Measurements from ENCODE around the gene GLRX3.

Gene GLRX3

DNA sequence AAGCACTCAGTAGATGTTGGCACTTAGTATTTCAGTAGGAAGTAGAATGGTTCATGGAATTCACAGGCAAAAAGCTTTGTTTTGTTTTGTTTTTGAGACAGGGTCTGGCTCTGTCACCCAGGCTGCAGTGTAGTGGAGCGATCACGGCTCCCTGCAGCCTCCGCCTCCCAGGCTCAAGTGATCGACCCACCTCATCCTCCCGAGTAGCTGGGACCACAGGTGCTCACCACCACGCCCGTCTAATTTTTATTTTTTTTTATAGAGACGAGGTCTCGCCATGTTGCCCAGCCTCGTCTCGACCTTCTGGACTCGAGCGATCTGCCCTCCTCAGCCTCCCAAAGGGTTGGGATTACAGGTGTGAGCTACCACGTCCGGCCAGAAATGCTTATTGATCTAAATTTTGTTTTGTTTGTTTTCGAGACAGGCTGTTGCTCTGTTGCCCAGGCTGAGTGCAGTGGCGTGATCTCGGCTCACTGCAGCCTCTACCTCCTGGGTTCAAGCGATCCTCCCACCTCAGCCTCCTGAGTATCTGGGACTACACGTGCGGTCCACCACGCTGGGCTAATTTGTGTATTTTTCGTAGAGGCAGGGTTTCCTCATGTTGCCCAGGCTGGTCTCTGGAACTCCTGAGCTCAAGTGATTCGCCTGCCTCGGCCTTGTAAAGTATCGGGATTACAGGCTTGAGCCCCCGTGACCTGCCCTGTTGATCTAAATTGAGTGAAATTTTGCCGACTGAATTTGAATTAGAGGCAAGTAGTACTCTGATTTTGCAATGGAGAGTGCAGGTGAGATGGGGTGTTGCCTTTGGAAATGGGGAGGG, 1.7 kb downstream of the GLRX3 start:
- no peak for DNase-seq (ENCODE audit: low spot score)

DNA sequence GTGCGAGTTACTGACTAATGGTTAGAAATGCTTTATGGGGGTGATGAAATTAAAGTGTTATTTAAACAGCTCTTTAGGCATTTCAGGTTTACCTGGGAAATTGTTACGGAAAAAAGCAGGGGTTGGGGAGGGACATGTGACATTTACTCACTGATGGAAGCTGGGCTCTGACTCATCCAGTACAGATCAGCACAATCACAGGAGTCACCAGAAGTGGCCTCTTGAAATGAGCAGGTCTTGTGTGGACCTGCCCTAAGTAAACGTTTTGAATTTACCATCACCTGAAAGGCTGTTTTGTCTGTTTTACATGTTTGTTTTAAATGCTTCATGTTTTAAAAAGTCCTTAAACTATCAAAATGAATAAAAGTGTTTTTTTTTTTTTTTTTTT, 2.3 kb downstream of the GLRX3 start:
- peak; percentile 50 for DNase-seq (ENCODE audit: low spot score)

DNA sequence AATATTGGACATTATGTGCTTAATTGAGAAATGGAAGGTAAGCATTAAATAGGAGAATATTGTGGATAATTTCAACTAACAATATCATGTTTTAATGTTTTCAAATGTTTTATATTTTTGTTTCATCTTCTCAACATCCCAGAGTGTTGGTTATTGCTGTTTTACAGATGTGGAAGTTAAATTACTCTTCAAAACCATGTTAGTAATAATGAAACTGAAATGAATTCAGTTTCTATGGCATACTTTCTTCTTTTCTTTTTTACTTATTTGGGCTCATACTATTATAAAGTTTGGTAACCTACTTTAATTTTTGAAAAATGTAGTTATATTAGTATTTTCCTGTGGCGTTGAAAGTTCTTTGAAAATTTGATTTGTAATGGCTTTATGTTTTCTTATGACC, 4.2 kb downstream of the GLRX3 start:
- no peak for DNase-seq (ENCODE audit: low spot score)

DNA sequence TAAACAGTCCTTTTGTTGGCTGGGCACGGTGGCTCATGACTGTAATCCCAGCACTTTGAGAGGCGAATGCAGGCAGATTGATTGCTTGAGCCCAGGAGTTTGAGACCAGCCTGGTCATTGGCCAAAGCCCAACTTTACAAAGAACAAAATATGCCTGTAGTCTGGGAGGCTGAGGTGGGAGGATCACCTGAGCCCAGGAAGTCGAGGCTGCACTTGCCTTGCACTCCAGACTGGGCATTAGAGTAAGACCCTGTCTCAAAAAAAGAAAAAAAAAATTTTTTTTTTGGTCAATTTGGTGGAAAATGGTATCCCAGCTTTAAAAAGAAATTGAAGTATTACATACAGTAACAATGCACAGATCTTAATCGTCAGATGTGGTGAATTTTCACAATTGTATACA, 4.8 kb downstream of the GLRX3 start:
- DNase-seq (ENCODE audit: low spot score), result no peak

DNA sequence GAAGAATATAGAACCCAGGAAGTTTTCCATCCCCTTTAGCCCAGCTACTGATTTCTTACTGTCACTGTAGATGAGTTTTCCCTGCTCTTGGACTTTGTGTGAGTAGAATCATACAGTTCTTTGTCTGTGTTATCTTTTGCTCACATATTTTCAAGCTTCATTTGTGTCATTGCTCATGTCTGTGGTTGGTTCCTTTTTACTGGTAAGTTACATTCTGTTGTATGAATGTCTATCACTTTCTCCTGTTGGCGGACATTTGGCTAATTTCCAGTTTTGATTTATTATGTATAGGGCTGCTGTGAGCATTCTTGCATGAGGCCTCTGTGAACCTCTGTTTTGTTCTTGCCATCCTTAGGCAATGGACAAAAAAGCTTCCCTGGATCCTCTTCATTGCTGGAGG, 5.3 kb downstream of the GLRX3 start:
- no peak for DNase-seq (ENCODE audit: low spot score)

DNA sequence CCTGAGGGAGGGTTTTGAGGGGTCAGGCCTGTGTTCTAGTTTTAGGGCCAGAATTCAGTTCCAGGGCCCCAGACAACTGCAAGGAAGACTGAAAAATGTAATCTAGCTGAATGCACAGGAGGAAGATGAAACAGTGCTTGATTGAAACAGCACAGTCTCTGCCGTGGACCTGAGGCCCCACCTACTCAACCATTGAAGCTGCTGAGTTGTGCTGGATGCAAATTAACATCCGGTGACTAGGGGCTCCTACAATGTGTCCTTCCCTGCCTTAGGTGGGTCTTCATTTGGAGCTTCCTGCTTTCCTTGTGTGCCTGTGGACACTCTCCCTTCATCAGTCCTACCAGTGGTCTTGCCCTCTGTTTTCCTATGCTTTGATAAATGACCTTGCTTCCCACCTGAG, 5.7 kb downstream of the GLRX3 start:
- DNase-seq (ENCODE audit: low spot score), result no peak

- DNase-seq (ENCODE audit: low spot score), result no peak
Measured at GRCh38 chr10:130146042-130146441, 9.9 kb downstream of the GLRX3 start.

DNA sequence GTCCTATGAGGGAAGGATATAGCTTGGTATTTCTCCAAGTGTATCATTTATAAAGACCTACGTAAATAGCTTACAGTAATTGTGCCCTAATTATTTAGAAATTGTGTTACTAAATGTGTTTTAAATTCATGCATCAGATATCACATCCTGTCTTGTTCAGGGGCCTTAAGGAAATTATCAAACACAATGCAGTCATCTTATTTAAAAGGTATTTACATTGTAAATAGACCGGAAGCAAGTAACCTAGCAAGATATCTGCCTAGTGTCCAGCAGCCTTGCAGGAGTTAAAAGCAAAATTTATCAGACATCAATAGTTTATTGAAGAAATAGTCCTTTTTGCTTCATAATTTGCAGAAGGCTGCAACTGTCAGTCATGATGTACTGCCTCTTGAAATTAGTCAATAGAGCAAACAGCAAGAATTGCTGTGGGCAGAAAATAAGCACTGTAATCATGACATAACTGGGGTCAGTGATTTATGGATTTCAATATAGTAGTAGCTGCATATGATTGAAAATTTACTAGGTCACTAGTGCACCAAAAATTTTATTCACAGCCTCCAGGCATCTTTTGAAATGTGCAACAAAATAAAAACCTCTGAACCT, 23.1 kb downstream of the GLRX3 start:
- no peak for DNase-seq (ENCODE audit: low spot score)

- no peak for DNase-seq (ENCODE audit: low spot score)
Measured at GRCh38 chr10:130160775-130161174, 24.6 kb downstream of the GLRX3 start.

DNA sequence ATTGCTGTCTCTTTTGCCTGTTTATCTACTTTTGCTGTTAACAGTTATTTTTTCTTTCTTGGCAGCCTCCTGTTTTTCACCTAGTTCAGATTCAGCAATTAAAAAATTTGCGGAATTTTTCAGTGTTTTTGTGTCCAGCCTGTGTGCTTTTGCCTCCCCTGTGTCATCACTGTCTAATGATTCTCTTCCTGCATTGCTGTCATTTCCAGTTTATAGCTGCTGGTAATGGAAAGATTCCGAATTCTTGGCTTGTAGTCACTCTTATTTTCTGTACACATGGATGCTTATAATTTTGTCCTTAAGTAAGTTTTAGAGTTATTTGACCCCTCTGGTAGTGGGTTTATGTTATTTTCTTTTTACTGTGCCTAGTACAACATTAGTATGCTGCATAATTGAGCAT, 25.1 kb downstream of the GLRX3 start:
- no peak for DNase-seq (ENCODE audit: low spot score)

- DNase-seq (ENCODE audit: low spot score), result no peak
Measured at GRCh38 chr10:130167193-130167592, 31.0 kb downstream of the GLRX3 start.

DNA sequence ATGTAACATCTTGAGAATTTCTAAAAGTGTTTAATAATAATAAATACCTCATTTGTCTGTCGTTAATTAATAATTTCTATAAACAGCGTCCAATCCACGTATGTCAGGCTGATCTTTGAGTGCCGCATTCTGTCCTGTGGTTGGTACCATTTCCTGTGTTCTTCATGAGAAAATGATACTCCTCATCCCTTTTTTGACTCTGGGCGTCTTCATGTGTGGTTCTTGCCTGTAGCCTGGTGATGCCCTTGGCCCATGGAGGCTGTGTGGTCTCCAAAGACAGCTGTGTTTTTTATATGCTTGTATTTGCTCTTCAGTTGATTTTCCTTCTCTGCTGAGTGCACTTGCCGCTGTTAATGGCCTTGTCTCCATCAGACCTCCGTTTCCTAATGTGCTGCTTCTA, 31.5 kb downstream of the GLRX3 start:
- no peak for DNase-seq (ENCODE audit: low spot score)

DNA sequence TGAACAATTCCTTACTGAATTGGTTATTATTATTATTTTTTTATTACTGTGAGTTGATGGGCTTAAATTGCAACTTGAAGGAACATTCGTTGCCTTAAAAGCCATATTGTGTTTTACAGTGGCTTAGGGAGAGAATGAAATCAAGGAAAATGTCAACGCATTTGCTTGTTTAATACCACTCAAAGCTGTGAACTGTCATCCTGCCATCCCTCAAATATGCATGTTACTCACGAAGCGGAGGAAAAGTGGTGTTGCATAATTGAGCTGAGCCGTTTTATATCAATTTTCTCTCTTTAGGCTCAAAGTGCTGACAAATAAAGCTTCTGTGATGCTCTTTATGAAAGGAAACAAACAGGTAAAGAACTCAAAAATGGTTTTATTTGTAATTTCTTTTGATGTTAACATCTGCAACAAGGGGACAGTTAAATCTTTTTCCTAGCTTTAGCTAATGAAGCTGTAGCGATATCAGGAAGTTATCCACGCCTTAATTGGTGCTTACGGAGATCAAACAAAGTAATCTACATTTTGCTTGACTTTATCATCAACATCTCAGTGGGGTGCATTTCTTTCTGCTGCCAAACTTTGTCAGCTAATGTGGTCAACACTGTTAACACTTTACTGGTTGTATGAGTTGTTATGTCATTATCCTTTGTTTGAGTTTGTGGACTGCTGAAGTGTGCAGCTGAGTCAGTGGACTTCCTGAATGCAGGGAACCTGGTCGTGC, 33.1 kb downstream of the GLRX3 start:
- no peak for DNase-seq (ENCODE audit: low spot score)

GRCh38 chr10:130171196-130171595, 35.0 kb downstream of the GLRX3 start:
- DNase-seq (ENCODE audit: low spot score), result no peak

DNA sequence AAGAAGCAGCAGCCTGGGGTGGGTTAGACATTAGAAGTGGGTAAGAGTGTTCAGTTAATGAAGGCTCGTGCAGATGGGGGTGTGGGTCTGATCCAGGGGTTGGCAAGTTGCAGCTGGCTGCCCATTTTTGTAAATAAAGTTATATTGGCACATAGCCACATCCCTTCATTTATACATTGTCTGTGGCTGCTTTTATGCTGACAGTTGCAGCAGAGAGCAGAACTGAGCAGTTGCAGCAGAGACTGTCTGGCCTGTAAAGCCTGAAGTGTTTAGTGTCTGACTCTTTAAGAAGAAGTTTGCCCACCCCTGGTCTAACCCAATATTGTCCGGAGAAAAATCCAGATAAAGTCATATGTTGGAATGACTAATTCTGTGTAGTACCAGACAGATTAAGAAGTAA, 38.1 kb downstream of the GLRX3 start:
- no peak for DNase-seq (ENCODE audit: low spot score)

DNA sequence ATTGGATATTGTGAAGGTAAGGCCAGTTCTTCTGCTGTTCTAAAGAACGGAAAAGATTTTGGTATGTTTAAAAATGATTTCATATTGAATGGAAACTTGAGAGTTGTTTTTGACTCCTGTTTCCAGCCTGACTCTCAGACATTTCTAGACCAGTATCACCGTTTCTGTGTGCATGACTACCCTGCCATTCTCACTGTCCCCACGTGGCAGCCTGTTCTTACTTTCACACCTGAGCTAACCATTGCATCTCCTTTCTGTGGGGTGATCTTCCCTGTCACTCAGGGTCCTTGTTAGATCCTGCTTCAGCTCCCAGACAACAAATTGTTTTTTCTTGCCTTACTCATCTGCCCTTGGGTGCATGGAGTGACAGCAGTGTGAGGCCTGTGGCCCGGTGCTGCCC, 38.9 kb downstream of the GLRX3 start:
- no peak for DNase-seq (ENCODE audit: low spot score)

- no peak for DNase-seq (ENCODE audit: low spot score)
Measured at GRCh38 chr10:130177250-130177649, 41.1 kb downstream of the GLRX3 start.

GRCh38 chr10:130179640-130180039, 43.4 kb downstream of the GLRX3 start:
- peak; percentile 44 for DNase-seq (ENCODE audit: low spot score)

GRCh38 chr10:130180416-130180815, 44.2 kb downstream of the GLRX3 start:
- no peak for DNase-seq (ENCODE audit: low spot score)

GRCh38 chr10:130181858-130182257, 45.7 kb downstream of the GLRX3 start:
- no peak for DNase-seq (ENCODE audit: low spot score)

- no peak for DNase-seq (ENCODE audit: low spot score)
Measured at GRCh38 chr10:130185591-130185990, 49.4 kb downstream of the GLRX3 start.

GRCh38 chr10:130188195-130189175, 52.3 kb downstream of the GLRX3 start:
- DNase-seq (ENCODE audit: low spot score), result no peak
